C4-2B (cell line): ENCODE measurements around the gene TUBGCP6.

Source experiments
- CTCF ChIP-seq: fragments of 450-650 bp; conservative IDR thresholded peaks from 2 replicates; pipeline ENCODE4 v1.5.1; 2017; ENCODE audit warnings: mild to moderate bottlenecking
- ZFX ChIP-seq: fragments of 450-650 bp; IDR thresholded peaks from 2 replicates; pipeline ENCODE4 v1.6.1; 2017

- no peak; the same call in 1 of the 2 replicates for TF ChIP-seq CTCF
- no peak for TF ChIP-seq ZFX
Observed at GRCh38 chr22:50252082-50253045, 7.5 kb upstream of the TUBGCP6 start.
